ENCODE measurements around the gene ETS1. TPM values are rescaled to one million over a fixed set of nuclear protein-coding genes. Genes with fewer than 3 reads are reported as not detected.

The ETS1 gene
- total RNA-seq, 2 donors from 2014 or later: 34.3 to 36.4 TPM

DNA sequence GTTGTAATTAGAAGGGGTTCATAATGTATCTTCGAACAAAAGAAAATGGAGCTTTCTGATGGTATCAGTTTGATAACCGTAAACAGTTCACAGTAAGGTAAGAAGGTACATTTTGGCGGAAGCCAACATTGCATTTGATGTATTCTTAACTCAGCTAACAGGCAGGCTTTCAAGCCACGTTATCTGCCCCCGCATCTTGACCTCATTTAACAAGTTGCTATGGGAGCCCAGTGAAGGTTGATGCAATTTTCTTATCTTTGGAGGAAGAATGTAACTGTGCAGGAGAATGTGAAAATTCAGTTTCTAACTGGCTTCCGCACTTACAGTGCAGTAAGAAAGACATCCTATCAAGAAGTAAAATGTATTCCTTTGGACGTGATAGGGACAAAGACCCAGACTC, 110.6 kb downstream of the ETS1 start:
- H3K4me1 Mint-ChIP-seq: peaks cover 31% of the 10 kb centered on the region
- Histone ChIP-seq H3K27me3 (ENCODE audit: control insufficient read depth, insufficient read depth, low read length, poor library complexity, severe bottlenecking) (no peaks in the 10 kb centered on the region), H3K4me3 (ENCODE audit: low read length) (no peak overlapping the region), H3K9me3 (ENCODE audit: control insufficient read depth, low read length) (no peaks in the 10 kb centered on the region), H3K36me3 (ENCODE audit: control insufficient read depth, insufficient read depth, low read length) (peaks cover 49% of the 10 kb centered on the region), H3K9ac (ENCODE audit: extremely low read depth, low read length, poor library complexity, severe bottlenecking) (no peak overlapping the region), H3K27ac (ENCODE audit: low read depth, low read length) (no peak overlapping the region), H3K4me1 (ENCODE audit: control insufficient read depth, insufficient read depth, low read length) (peaks cover 20% of the 10 kb centered on the region)
- no peaks in the 10 kb centered on the region for H3K27me3 Mint-ChIP-seq (ENCODE audit: insufficient read depth)
- no peak for DNase-seq
- TF ChIP-seq, protein P1, sequence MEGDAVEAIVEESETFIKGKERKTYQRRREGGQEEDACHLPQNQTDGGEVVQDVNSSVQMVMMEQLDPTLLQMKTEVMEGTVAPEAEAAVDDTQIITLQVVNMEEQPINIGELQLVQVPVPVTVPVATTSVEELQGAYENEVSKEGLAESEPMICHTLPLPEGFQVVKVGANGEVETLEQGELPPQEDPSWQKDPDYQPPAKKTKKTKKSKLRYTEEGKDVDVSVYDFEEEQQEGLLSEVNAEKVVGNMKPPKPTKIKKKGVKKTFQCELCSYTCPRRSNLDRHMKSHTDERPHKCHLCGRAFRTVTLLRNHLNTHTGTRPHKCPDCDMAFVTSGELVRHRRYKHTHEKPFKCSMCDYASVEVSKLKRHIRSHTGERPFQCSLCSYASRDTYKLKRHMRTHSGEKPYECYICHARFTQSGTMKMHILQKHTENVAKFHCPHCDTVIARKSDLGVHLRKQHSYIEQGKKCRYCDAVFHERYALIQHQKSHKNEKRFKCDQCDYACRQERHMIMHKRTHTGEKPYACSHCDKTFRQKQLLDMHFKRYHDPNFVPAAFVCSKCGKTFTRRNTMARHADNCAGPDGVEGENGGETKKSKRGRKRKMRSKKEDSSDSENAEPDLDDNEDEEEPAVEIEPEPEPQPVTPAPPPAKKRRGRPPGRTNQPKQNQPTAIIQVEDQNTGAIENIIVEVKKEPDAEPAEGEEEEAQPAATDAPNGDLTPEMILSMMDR (conservative IDR thresholded peaks at IDR 0.05): no peak
- no peak overlapping the region for H3K27ac Mint-ChIP-seq
- H3K9me3 Mint-ChIP-seq: no peaks in the 10 kb centered on the region
- peaks cover 24% of the 10 kb centered on the region for H3K36me3 Mint-ChIP-seq (ENCODE audit: low read depth)
- WGBS, 2 experiments (ENCODE audit: insufficient coverage in 1 of 2, insufficient read length in 1 of 2): 86 to 93% methylated on average over 7 of the region's 7 CpGs
- no peak overlapping the region for H3K4me3 Mint-ChIP-seq

DNA sequence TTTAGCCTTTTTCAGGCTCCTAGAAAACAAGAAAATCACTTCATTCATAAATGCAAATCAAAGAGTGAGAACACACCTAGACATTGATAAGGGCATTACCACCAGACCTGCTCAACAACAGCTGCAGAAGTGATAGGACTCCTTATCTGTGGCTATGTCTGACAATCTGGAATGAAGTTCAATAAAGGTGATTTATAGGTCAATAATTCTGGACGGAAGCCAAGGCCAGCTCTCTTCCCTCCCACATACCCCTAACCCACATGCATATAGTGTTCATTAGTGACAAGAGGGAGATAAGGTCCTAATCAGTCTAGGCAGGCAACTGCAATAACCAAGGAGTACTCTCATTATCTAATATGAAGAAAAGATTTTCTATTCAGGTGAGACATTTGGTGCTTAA, 111.3 kb downstream of the ETS1 start:
- no CpG with 5 or more reads among the region's 1 CpG for WGBS, 2 experiments (ENCODE audit: insufficient coverage in 1 of 2, insufficient read length in 1 of 2)
- DNase-seq: no peak
- H3K27me3 ChIP-seq (ENCODE audit: control insufficient read depth, insufficient read depth, low read length, poor library complexity, severe bottlenecking): no peaks in the 10 kb centered on the region
- Mint-ChIP-seq H3K27ac (no peak overlapping the region), H3K36me3 (ENCODE audit: low read depth) (peaks cover 27% of the 10 kb centered on the region), H3K4me1 (peaks cover 31% of the 10 kb centered on the region), H3K27me3 (ENCODE audit: insufficient read depth) (no peaks in the 10 kb centered on the region), H3K9me3 (no peaks in the 10 kb centered on the region), H3K4me3 (no peak overlapping the region)
- TF ChIP-seq, protein P1 (conservative IDR thresholded peaks at IDR 0.05): no peak
- no peak overlapping the region for H3K9ac ChIP-seq (ENCODE audit: extremely low read depth, low read length, poor library complexity, severe bottlenecking)
- peak overlapping the region; percentile 15 for H3K4me3 ChIP-seq (ENCODE audit: low read length)
- H3K27ac ChIP-seq (ENCODE audit: low read depth, low read length): no peak overlapping the region
- H3K36me3 ChIP-seq (ENCODE audit: control insufficient read depth, insufficient read depth, low read length): peaks cover 46% of the 10 kb centered on the region
- no peaks in the 10 kb centered on the region for H3K9me3 ChIP-seq (ENCODE audit: control insufficient read depth, low read length)
- peaks cover 20% of the 10 kb centered on the region for H3K4me1 ChIP-seq (ENCODE audit: control insufficient read depth, insufficient read depth, low read length)

DNA sequence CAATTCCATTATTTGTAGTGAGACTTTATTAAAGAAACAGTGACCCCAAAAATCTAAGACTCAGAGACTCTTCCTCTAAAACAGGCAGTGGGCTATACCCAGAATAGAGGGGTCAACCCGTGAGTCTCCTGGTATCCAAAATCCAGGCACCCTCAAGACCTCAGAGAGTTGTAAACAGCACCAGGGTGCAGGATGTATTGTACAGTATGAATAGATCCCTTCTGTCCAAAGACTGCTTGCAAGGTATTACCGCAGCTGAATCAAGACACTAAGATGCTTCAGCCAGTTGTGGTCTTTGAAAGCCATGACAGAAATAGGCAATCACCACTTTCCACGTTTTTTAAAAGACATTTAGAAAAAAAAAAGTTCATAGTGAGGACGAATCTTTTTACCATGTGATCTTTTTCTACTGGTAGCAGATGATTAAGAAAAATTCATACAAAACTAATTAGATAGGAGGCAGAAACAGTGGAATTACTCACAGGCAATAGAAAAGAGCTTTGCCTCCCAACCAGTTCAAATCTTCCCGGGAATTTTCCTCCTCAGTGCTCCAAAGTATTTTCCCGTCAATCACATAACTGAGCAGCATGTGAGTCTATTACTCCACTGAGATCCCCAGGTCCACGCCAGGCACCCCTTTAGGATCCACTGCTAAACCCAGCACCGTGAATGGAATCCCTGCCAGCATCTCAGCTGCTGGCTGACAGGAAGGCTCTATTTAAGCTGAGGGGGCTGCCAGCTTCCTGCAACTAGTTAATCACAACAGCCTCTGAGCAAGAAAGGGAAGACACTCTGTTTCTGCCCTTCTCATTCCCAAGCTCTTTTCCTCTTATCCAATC, 113.1 kb downstream of the ETS1 start:
- no peaks in the 10 kb centered on the region for H3K9me3 ChIP-seq (ENCODE audit: control insufficient read depth, low read length)
- Mint-ChIP-seq H3K9me3 (no peaks in the 10 kb centered on the region), H3K27ac (peak overlapping the region; percentile 90), H3K27me3 (ENCODE audit: insufficient read depth) (no peaks in the 10 kb centered on the region), H3K4me1 (peaks cover 31% of the 10 kb centered on the region), H3K36me3 (ENCODE audit: low read depth) (peaks cover 20% of the 10 kb centered on the region), H3K4me3 (no peak overlapping the region)
- TF ChIP-seq, protein P1 (conservative IDR thresholded peaks at IDR 0.05): no peak
- no peak overlapping the region for H3K9ac ChIP-seq (ENCODE audit: extremely low read depth, low read length, poor library complexity, severe bottlenecking)
- no peak for DNase-seq
- no peaks in the 10 kb centered on the region for H3K27me3 ChIP-seq (ENCODE audit: control insufficient read depth, insufficient read depth, low read length, poor library complexity, severe bottlenecking)
- peaks cover 37% of the 10 kb centered on the region for H3K36me3 ChIP-seq (ENCODE audit: control insufficient read depth, insufficient read depth, low read length)
- H3K4me3 ChIP-seq (ENCODE audit: low read length): no peak overlapping the region
- peaks cover 20% of the 10 kb centered on the region for H3K4me1 ChIP-seq (ENCODE audit: control insufficient read depth, insufficient read depth, low read length)
- 81 to 90% methylated on average over 8 of the region's 8 CpGs for WGBS, 2 experiments (ENCODE audit: insufficient coverage in 1 of 2, insufficient read length in 1 of 2)
- no peak overlapping the region for H3K27ac ChIP-seq (ENCODE audit: low read depth, low read length)
